GM23338 (cell line): ENCODE data around the gene KIF6. TPM values are rescaled to one million over a fixed set of nuclear protein-coding genes. Genes with fewer than 3 reads are reported as not detected.

Experiments
- ATAC-seq: fragments of 200-7000 bp; cut with Tn5 transposase; 3 replicates; pipeline ENCODE4 v1.9.1; 2020
- DNase-seq: peaks from one replicate; pipeline ENCODE4 v3.0.0-alpha.2; 2015; ENCODE audit warnings: low spot score
- H2AFZ ChIP-seq: fragments of 200-600 bp; sonication (generic); 2 replicates; pipeline ENCODE4 v1.8.0; 2016; ENCODE audit warnings: antibody characterized with exemption, mild to moderate bottlenecking, moderate library complexity
- H3F3A ChIP-seq: fragments of 200-600 bp; sonication (generic); replicated peaks from 2 replicates; pipeline ENCODE4 v1.8.0; 2017; ENCODE audit warnings: antibody characterized with exemption, mixed run types, low read depth
- H3K27ac ChIP-seq: fragments of 200-600 bp; sonication (generic); 2 replicates; pipeline ENCODE4 v1.6.1; 2016; ENCODE audit warnings: low read depth
- H3K27me3 ChIP-seq: fragments of 200-600 bp; sonication (generic); 2 replicates; pipeline ENCODE4 v1.8.0; 2016; ENCODE audit warnings: mild to moderate bottlenecking, mixed run types, moderate library complexity; ENCODE audit not compliant: insufficient read depth
- H3K36me3 ChIP-seq: fragments of 200-600 bp; sonication (generic); 2 replicates; pipeline ENCODE4 v1.8.0; 2016; ENCODE audit warnings: mild to moderate bottlenecking; ENCODE audit not compliant: insufficient read depth
- H3K4me1 ChIP-seq: fragments of 200-600 bp; sonication (generic); 2 replicates; pipeline ENCODE4 v1.8.0; 2016; ENCODE audit warnings: mild to moderate bottlenecking, moderate library complexity; ENCODE audit not compliant: insufficient read depth
- H3K4me2 ChIP-seq: fragments of 200-600 bp; sonication (generic); 2 replicates; pipeline ENCODE4 v1.7.1; 2017; ENCODE audit warnings: mixed run types
- H3K4me3 ChIP-seq: fragments of 200-600 bp; sonication (generic); 2 replicates; pipeline ENCODE4 v1.6.1; 2016; ENCODE audit warnings: mixed run types
- H3K79me2 ChIP-seq: fragments of 200-600 bp; sonication (generic); replicated peaks from 2 replicates; pipeline ENCODE4 v1.8.0; 2017; ENCODE audit warnings: mild to moderate bottlenecking; ENCODE audit not compliant: insufficient read depth
- H3K9me2 ChIP-seq: fragments of 200-600 bp; sonication (generic); 2 replicates; pipeline ENCODE4 v1.8.0; 2017; ENCODE audit not compliant: insufficient read depth
- H4K20me1 ChIP-seq: fragments of 200-600 bp; sonication (generic); replicated peaks from 2 replicates; pipeline ENCODE4 v1.8.0; 2017; ENCODE audit warnings: mild to moderate bottlenecking; ENCODE audit not compliant: insufficient read depth
- H3K27ac Mint-ChIP-seq: 2 replicates; pipeline ENCODE4 v1.8.0; 2020; ENCODE audit warnings: inconsistent platforms, mild to moderate bottlenecking, moderate library complexity, mixed read lengths
- H3K27me3 Mint-ChIP-seq: 3 replicates; pipeline ENCODE4 v1.8.0; 2022; ENCODE audit warnings: low read depth, mild to moderate bottlenecking, moderate library complexity, mixed read lengths, inconsistent platforms; ENCODE audit not compliant: insufficient read depth, poor library complexity
- H3K36me3 Mint-ChIP-seq: 3 replicates; pipeline ENCODE4 v1.8.0; 2021; ENCODE audit warnings: low read depth, mild to moderate bottlenecking, inconsistent platforms, moderate library complexity, mixed read lengths
- H3K4me1 Mint-ChIP-seq: 3 replicates; pipeline ENCODE4 v1.8.0; 2020; ENCODE audit warnings: mild to moderate bottlenecking, inconsistent platforms, mixed read lengths
- H3K4me3 Mint-ChIP-seq: 3 replicates; pipeline ENCODE4 v1.8.0; 2021; ENCODE audit warnings: moderate library complexity, mild to moderate bottlenecking, inconsistent platforms, mixed read lengths
- H3K9me3 Mint-ChIP-seq: 3 replicates; pipeline ENCODE4 v1.8.0; 2020; ENCODE audit warnings: moderate library complexity, mild to moderate bottlenecking, inconsistent platforms, mixed read lengths
- CREB1 ChIP-seq: fragments of 250-450 bp; sonication (Bioruptor Pico); IDR thresholded peaks from 2 replicates; pipeline ENCODE4 v1.5.0; 2020; ENCODE audit warnings: low read depth, mild to moderate bottlenecking, moderate library complexity
- EZH2 ChIP-seq: fragments of 200-600 bp; sonication (generic); IDR thresholded peaks from one replicate; pipeline ENCODE4 v1.8.0; 2017; ENCODE audit warnings: antibody characterized with exemption, mild to moderate bottlenecking, low read depth; ENCODE audit not compliant: unreplicated experiment
- EZH2phosphoT487 ChIP-seq: fragments of 200-600 bp; sonication (generic); IDR thresholded peaks from one replicate; pipeline ENCODE4 v1.8.1; 2018; ENCODE audit warnings: antibody characterized with exemption; ENCODE audit not compliant: unreplicated experiment
- JUNB ChIP-seq: IDR thresholded peaks from one replicate; pipeline ENCODE4 v1.6.1; 2016; ENCODE audit warnings: antibody characterized with exemption; ENCODE audit not compliant: unreplicated experiment
- NANOG ChIP-seq: IDR thresholded peaks from 2 replicates; pipeline ENCODE4 v1.6.1; 2016; ENCODE audit warnings: antibody characterized with exemption, borderline replicate concordance
- POLR2AphosphoS5 ChIP-seq: IDR thresholded peaks from 2 replicates; pipeline ENCODE4 v1.6.1; 2016; ENCODE audit warnings: antibody characterized with exemption, low read depth
- STAT1 ChIP-seq: IDR thresholded peaks from one replicate; pipeline ENCODE4 v1.6.1; 2016; ENCODE audit warnings: antibody characterized with exemption; ENCODE audit not compliant: unreplicated experiment
- ZNF114 ChIP-seq: fragments of 250-450 bp; sonication (Bioruptor Pico); IDR thresholded peaks from 2 replicates; pipeline ENCODE4 v1.5.0; 2020; ENCODE audit warnings: mild to moderate bottlenecking, moderate library complexity
- ZNF331 ChIP-seq: fragments of 250-450 bp; sonication (Bioruptor Pico); IDR thresholded peaks from 2 replicates; pipeline ENCODE4 v1.5.0; 2020; ENCODE audit warnings: low read depth, mild to moderate bottlenecking, moderate library complexity
- polyA plus RNA-seq: library from polyadenylated mRNA; unstranded; fragments of >200 nt; fragmentation: Nextera tagmentation; extraction: Ambion mirVana; gene quantifications from 2 replicates; pipeline ENCODE4 v1.2.1, GENCODE V29; 2016
- total RNA-seq: library from RNA; depleted of rRNA; stranded (reverse); fragments of >200 nt; shearing (Covaris generic); gene quantifications from 2 replicates; pipeline ENCODE4 v1.2.3, GENCODE V29; 2014
- TF ChIP-seq, protein P1 (sequence below): fragments of 250-450 bp; sonication (Bioruptor Pico); IDR thresholded peaks from 2 replicates; pipeline ENCODE4 v1.5.0; 2020; ENCODE audit warnings: mild to moderate bottlenecking, moderate library complexity
- TF ChIP-seq, protein P2 (sequence below), 2 experiments: fragments of 200-600 bp in 1 of 2; sonication (generic) in 1 of 2; conservative IDR thresholded peaks; 2 replicates each; pipeline versions ENCODE4 v1.5.1 to v1.6.1; 2016 to 2017; ENCODE audit warnings: antibody characterized with exemption in 2 of 2, low read depth in 2 of 2, mild to moderate bottlenecking in 2 of 2, moderate library complexity in 1 of 2
- TF ChIP-seq, protein P3 (sequence below): IDR thresholded peaks from one replicate; pipeline ENCODE4 v1.6.1; 2018; ENCODE audit warnings: antibody characterized with exemption; ENCODE audit not compliant: unreplicated experiment
- TF ChIP-seq, protein P4 (sequence below): IDR thresholded peaks from 2 replicates; pipeline ENCODE4 v1.6.1; 2016; ENCODE audit warnings: antibody characterized with exemption

The KIF6 gene
- total and polyA plus RNA-seq, 2 experiments from 2014 or later: 0.87 to 1.7 TPM

DNA sequence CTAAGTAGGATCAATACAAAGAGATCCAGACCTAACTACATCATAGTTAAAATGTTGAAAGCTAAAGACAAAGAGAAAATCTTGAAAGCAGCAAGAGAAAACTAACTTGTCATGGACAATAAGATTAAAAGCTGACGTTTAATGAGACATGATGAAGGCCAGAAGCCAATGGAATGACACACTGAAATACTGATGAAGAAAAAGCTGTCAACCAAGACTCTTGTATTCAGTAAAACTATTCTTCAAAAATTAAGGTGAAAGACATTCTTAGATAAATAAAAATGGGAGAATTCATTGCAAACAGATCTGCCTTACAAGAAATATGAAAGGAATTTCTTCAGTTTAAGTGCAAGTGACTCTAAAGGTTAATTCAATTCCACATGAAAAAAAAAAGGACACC, 256.8 kb downstream of the KIF6 start:
- TF ChIP-seq, protein P1, sequence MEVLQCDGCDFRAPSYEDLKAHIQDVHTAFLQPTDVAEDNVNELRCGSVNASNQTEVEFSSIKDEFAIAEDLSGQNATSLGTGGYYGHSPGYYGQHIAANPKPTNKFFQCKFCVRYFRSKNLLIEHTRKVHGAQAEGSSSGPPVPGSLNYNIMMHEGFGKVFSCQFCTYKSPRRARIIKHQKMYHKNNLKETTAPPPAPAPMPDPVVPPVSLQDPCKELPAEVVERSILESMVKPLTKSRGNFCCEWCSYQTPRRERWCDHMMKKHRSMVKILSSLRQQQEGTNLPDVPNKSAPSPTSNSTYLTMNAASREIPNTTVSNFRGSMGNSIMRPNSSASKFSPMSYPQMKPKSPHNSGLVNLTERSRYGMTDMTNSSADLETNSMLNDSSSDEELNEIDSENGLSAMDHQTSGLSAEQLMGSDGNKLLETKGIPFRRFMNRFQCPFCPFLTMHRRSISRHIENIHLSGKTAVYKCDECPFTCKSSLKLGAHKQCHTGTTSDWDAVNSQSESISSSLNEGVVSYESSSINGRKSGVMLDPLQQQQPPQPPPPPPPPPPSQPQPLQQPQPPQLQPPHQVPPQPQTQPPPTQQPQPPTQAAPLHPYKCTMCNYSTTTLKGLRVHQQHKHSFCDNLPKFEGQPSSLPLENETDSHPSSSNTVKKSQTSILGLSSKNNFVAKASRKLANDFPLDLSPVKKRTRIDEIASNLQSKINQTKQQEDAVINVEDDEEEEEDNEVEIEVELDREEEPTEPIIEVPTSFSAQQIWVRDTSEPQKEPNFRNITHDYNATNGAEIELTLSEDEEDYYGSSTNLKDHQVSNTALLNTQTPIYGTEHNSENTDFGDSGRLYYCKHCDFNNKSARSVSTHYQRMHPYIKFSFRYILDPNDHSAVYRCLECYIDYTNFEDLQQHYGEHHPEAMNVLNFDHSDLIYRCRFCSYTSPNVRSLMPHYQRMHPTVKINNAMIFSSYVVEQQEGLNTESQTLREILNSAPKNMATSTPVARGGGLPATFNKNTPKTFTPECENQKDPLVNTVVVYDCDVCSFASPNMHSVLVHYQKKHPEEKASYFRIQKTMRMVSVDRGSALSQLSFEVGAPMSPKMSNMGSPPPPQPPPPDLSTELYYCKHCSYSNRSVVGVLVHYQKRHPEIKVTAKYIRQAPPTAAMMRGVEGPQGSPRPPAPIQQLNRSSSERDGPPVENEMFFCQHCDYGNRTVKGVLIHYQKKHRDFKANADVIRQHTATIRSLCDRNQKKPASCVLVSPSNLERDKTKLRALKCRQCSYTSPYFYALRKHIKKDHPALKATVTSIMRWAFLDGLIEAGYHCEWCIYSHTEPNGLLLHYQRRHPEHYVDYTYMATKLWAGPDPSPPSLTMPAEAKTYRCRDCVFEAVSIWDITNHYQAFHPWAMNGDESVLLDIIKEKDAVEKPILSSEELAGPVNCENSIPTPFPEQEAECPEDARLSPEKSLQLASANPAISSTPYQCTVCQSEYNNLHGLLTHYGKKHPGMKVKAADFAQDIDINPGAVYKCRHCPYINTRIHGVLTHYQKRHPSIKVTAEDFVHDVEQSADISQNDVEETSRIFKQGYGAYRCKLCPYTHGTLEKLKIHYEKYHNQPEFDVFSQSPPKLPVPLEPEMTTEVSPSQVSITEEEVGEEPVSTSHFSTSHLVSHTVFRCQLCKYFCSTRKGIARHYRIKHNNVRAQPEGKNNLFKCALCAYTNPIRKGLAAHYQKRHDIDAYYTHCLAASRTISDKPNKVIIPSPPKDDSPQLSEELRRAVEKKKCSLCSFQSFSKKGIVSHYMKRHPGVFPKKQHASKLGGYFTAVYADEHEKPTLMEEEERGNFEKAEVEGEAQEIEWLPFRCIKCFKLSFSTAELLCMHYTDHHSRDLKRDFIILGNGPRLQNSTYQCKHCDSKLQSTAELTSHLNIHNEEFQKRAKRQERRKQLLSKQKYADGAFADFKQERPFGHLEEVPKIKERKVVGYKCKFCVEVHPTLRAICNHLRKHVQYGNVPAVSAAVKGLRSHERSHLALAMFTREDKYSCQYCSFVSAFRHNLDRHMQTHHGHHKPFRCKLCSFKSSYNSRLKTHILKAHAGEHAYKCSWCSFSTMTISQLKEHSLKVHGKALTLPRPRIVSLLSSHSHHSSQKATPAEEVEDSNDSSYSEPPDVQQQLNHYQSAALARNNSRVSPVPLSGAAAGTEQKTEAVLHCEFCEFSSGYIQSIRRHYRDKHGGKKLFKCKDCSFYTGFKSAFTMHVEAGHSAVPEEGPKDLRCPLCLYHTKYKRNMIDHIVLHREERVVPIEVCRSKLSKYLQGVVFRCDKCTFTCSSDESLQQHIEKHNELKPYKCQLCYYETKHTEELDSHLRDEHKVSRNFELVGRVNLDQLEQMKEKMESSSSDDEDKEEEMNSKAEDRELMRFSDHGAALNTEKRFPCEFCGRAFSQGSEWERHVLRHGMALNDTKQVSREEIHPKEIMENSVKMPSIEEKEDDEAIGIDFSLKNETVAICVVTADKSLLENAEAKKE (CRISPR knock-in tag): no peak
- TF ChIP-seq JUNB: no peak
- no peak for TF ChIP-seq STAT1
- no peak for TF ChIP-seq ZNF331 (CRISPR knock-in tag)
- TF ChIP-seq POLR2AphosphoS5: no peak
- TF ChIP-seq, protein P2, sequence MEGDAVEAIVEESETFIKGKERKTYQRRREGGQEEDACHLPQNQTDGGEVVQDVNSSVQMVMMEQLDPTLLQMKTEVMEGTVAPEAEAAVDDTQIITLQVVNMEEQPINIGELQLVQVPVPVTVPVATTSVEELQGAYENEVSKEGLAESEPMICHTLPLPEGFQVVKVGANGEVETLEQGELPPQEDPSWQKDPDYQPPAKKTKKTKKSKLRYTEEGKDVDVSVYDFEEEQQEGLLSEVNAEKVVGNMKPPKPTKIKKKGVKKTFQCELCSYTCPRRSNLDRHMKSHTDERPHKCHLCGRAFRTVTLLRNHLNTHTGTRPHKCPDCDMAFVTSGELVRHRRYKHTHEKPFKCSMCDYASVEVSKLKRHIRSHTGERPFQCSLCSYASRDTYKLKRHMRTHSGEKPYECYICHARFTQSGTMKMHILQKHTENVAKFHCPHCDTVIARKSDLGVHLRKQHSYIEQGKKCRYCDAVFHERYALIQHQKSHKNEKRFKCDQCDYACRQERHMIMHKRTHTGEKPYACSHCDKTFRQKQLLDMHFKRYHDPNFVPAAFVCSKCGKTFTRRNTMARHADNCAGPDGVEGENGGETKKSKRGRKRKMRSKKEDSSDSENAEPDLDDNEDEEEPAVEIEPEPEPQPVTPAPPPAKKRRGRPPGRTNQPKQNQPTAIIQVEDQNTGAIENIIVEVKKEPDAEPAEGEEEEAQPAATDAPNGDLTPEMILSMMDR (conservative IDR thresholded peaks at IDR 0.05; ENCODE audit: low read depth in 2 of 2): no peak
- TF ChIP-seq, protein P3, sequence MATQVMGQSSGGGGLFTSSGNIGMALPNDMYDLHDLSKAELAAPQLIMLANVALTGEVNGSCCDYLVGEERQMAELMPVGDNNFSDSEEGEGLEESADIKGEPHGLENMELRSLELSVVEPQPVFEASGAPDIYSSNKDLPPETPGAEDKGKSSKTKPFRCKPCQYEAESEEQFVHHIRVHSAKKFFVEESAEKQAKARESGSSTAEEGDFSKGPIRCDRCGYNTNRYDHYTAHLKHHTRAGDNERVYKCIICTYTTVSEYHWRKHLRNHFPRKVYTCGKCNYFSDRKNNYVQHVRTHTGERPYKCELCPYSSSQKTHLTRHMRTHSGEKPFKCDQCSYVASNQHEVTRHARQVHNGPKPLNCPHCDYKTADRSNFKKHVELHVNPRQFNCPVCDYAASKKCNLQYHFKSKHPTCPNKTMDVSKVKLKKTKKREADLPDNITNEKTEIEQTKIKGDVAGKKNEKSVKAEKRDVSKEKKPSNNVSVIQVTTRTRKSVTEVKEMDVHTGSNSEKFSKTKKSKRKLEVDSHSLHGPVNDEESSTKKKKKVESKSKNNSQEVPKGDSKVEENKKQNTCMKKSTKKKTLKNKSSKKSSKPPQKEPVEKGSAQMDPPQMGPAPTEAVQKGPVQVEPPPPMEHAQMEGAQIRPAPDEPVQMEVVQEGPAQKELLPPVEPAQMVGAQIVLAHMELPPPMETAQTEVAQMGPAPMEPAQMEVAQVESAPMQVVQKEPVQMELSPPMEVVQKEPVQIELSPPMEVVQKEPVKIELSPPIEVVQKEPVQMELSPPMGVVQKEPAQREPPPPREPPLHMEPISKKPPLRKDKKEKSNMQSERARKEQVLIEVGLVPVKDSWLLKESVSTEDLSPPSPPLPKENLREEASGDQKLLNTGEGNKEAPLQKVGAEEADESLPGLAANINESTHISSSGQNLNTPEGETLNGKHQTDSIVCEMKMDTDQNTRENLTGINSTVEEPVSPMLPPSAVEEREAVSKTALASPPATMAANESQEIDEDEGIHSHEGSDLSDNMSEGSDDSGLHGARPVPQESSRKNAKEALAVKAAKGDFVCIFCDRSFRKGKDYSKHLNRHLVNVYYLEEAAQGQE: no peak
- TF ChIP-seq EZH2: no peak
- no peak for TF ChIP-seq CREB1
- TF ChIP-seq ZNF114: no peak
- TF ChIP-seq, protein P4, sequence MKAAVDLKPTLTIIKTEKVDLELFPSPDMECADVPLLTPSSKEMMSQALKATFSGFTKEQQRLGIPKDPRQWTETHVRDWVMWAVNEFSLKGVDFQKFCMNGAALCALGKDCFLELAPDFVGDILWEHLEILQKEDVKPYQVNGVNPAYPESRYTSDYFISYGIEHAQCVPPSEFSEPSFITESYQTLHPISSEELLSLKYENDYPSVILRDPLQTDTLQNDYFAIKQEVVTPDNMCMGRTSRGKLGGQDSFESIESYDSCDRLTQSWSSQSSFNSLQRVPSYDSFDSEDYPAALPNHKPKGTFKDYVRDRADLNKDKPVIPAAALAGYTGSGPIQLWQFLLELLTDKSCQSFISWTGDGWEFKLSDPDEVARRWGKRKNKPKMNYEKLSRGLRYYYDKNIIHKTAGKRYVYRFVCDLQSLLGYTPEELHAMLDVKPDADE: no peak
- TF ChIP-seq EZH2phosphoT487: no peak
- TF ChIP-seq NANOG: no peak
- no peaks in the 10 kb centered on the region; the same call in 2 of the 3 replicates for H3K9me3 Mint-ChIP-seq
- ATAC-seq: no peak

More for the DNA sequence above, 256.8 kb downstream of the KIF6 start:
- DNase-seq: no peak
- no peaks in the 10 kb centered on the region for H3K4me1 Mint-ChIP-seq
- Histone ChIP-seq H3F3A (no peaks in the 10 kb centered on the region), H3K9me2 (peaks cover 5% of the 10 kb centered on the region), H2AFZ (no peak overlapping the region), H3K4me1 (no peaks in the 10 kb centered on the region), H3K79me2 (no peaks in the 10 kb centered on the region), H4K20me1 (no peaks in the 10 kb centered on the region), H3K4me2 (no peak overlapping the region), H3K27me3 (no peaks in the 10 kb centered on the region), H3K27ac (no peak overlapping the region), H3K36me3 (no peaks in the 10 kb centered on the region), H3K4me3 (no peak overlapping the region)
- peaks cover 4% of the 10 kb centered on the region for H3K27me3 Mint-ChIP-seq
- H3K27ac Mint-ChIP-seq: no peak overlapping the region
- H3K4me3 Mint-ChIP-seq: no peak overlapping the region
- no peaks in the 10 kb centered on the region for H3K36me3 Mint-ChIP-seq
